ENCODE measurements around the gene EYA2.

Gene EYA2

GRCh38 chr20:47222468-47223119 is 328.0 kb downstream of the EYA2 start:
- Histone ChIP-seq H3K27me3 (ENCODE audit: control insufficient read depth in 2 of 2, insufficient read depth in 2 of 2, low read length in 2 of 2) (no peaks in the 10 kb centered on the region), H3K4me3 (ENCODE audit: low read length in 2 of 2) (no peak overlapping the region), H3K36me3 (ENCODE audit: control insufficient read depth in 2 of 2, insufficient read depth in 2 of 2, low read length in 2 of 2) (peaks cover 38 to 74% of the 10 kb centered on the region in 2 donors), H3K27ac (ENCODE audit: low read depth in 2 of 2, low read length in 2 of 2) (no peak overlapping the region), H3K4me1 (ENCODE audit: control insufficient read depth in 2 of 2, insufficient read depth in 2 of 2, low read length in 2 of 2) (no peaks in the 10 kb centered on the region), H3K9ac (ENCODE audit: low read depth in 1 of 2, low read length in 2 of 2) (no peak overlapping the region), H3K9me3 (ENCODE audit: control insufficient read depth in 2 of 2, low read length in 2 of 2) (no peaks in the 10 kb centered on the region)

GRCh38 chr20:47223896-47224295 is 329.3 kb downstream of the EYA2 start:
- Histone ChIP-seq H3K4me1 (ENCODE audit: control insufficient read depth in 2 of 2, insufficient read depth in 2 of 2, low read length in 2 of 2) (no peaks in the 10 kb centered on the region), H3K27me3 (ENCODE audit: control insufficient read depth in 2 of 2, insufficient read depth in 2 of 2, low read length in 2 of 2) (no peaks in the 10 kb centered on the region), H3K9me3 (ENCODE audit: control insufficient read depth in 2 of 2, low read length in 2 of 2) (no peaks in the 10 kb centered on the region), H3K4me3 (ENCODE audit: low read length in 2 of 2) (no peak overlapping the region), H3K9ac (ENCODE audit: low read depth in 1 of 2, low read length in 2 of 2) (no peak overlapping the region), H3K27ac (ENCODE audit: low read depth in 2 of 2, low read length in 2 of 2) (no peak overlapping the region), H3K36me3 (ENCODE audit: control insufficient read depth in 2 of 2, insufficient read depth in 2 of 2, low read length in 2 of 2) (peaks cover 42 to 74% of the 10 kb centered on the region in 2 donors)

DNA sequence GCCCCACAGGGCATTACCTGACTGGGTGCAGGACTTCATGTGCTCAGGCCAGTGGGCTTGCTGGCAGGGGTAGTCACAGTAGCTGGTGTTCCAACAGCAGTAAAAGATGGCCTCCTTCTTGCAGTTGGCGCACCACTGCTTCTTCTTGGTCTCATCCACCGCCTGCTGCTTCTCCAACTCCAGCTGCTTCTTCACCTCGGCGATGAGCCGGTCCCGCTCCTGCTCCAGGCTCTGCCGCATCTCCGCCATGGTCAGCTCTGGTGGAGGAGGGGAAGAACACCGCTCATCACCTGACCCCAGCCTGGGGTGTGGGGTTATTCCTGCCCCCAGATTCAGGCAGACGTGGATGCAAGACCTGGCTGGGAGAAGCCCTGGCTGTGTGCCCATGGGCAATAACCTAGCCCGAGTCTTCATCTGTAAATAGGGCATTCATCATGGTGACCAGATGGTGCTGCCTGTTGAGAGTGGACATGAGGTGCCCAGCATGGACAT is 329.7 kb downstream of the EYA2 start:
- H3K4me3 ChIP-seq (ENCODE audit: low read length in 2 of 2), result no peak overlapping the region

GRCh38 chr20:47224857-47225256 is 330.2 kb downstream of the EYA2 start:
- Histone ChIP-seq H3K27me3 (ENCODE audit: control insufficient read depth in 2 of 2, insufficient read depth in 2 of 2, low read length in 2 of 2) (no peaks in the 10 kb centered on the region), H3K9me3 (ENCODE audit: control insufficient read depth in 2 of 2, low read length in 2 of 2) (no peaks in the 10 kb centered on the region), H3K4me1 (ENCODE audit: control insufficient read depth in 2 of 2, insufficient read depth in 2 of 2, low read length in 2 of 2) (no peaks in the 10 kb centered on the region), H3K9ac (ENCODE audit: low read depth in 1 of 2, low read length in 2 of 2) (no peak overlapping the region), H3K27ac (ENCODE audit: low read depth in 2 of 2, low read length in 2 of 2) (no peak overlapping the region), H3K36me3 (ENCODE audit: control insufficient read depth in 2 of 2, insufficient read depth in 2 of 2, low read length in 2 of 2) (peaks cover 45 to 79% of the 10 kb centered on the region in 2 donors), H3K4me3 (ENCODE audit: low read length in 2 of 2) (no peak overlapping the region)

More for the DNA sequence above, 329.7 kb downstream of the EYA2 start:
- Histone ChIP-seq H3K27ac (ENCODE audit: low read depth in 2 of 2, low read length in 2 of 2) (no peak overlapping the region), H3K4me1 (ENCODE audit: control insufficient read depth in 2 of 2, insufficient read depth in 2 of 2, low read length in 2 of 2) (no peaks in the 10 kb centered on the region), H3K27me3 (ENCODE audit: control insufficient read depth in 2 of 2, insufficient read depth in 2 of 2, low read length in 2 of 2) (no peaks in the 10 kb centered on the region), H3K9ac (ENCODE audit: low read depth in 1 of 2, low read length in 2 of 2) (no peak overlapping the region), H3K36me3 (ENCODE audit: control insufficient read depth in 2 of 2, insufficient read depth in 2 of 2, low read length in 2 of 2) (peaks cover 46 to 78% of the 10 kb centered on the region in 2 donors), H3K9me3 (ENCODE audit: control insufficient read depth in 2 of 2, low read length in 2 of 2) (no peaks in the 10 kb centered on the region)

DNA sequence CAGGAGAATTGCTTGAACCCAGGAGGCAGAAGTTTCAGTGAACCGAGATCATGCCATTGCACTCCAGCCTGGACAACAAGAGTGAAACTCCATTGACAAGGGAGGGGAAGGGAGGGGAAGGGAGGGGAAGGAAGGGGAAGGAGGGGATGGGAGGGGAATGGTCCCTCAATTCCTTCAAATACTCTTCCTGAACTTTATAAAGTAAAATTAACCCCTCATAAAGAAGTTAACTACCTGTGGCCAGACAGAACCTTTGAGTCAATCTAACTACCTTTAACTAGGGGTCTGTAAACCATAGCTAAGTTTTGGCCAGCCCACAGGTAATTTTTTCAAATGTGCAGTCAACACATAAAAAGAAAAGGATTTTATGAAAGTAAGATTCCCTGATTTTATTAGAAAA is 330.8 kb downstream of the EYA2 start:
- no peaks in the 10 kb centered on the region for H3K27me3 ChIP-seq (ENCODE audit: control insufficient read depth in 2 of 2, insufficient read depth in 2 of 2, low read length in 2 of 2)
- H3K4me3 ChIP-seq (ENCODE audit: low read length in 2 of 2), result no peak overlapping the region
- H3K4me1 ChIP-seq (ENCODE audit: control insufficient read depth in 2 of 2, insufficient read depth in 2 of 2, low read length in 2 of 2), result no peaks in the 10 kb centered on the region
- H3K9me3 ChIP-seq (ENCODE audit: control insufficient read depth in 2 of 2, low read length in 2 of 2), result no peaks in the 10 kb centered on the region
- H3K27ac ChIP-seq (ENCODE audit: low read depth in 2 of 2, low read length in 2 of 2), result no peak overlapping the region
- H3K9ac ChIP-seq (ENCODE audit: low read depth in 1 of 2, low read length in 2 of 2), result no peak overlapping the region
- peaks cover 45 to 78% of the 10 kb centered on the region in 2 donors for H3K36me3 ChIP-seq (ENCODE audit: control insufficient read depth in 2 of 2, insufficient read depth in 2 of 2, low read length in 2 of 2)

- H3K4me1 ChIP-seq (ENCODE audit: control insufficient read depth in 2 of 2, insufficient read depth in 2 of 2, low read length in 2 of 2), result no peaks in the 10 kb centered on the region
- H3K4me3 ChIP-seq (ENCODE audit: low read length in 2 of 2), result no peak overlapping the region
- no peak overlapping the region for H3K27ac ChIP-seq (ENCODE audit: low read depth in 2 of 2, low read length in 2 of 2)
- no peaks in the 10 kb centered on the region for H3K9me3 ChIP-seq (ENCODE audit: control insufficient read depth in 2 of 2, low read length in 2 of 2)
- H3K9ac ChIP-seq (ENCODE audit: low read depth in 1 of 2, low read length in 2 of 2), result no peak overlapping the region
- H3K36me3 ChIP-seq (ENCODE audit: control insufficient read depth in 2 of 2, insufficient read depth in 2 of 2, low read length in 2 of 2), result peaks cover 43 to 75% of the 10 kb centered on the region in 2 donors
- no peaks in the 10 kb centered on the region for H3K27me3 ChIP-seq (ENCODE audit: control insufficient read depth in 2 of 2, insufficient read depth in 2 of 2, low read length in 2 of 2)
Measured at GRCh38 chr20:47227119-47227518, 332.5 kb downstream of the EYA2 start.

DNA sequence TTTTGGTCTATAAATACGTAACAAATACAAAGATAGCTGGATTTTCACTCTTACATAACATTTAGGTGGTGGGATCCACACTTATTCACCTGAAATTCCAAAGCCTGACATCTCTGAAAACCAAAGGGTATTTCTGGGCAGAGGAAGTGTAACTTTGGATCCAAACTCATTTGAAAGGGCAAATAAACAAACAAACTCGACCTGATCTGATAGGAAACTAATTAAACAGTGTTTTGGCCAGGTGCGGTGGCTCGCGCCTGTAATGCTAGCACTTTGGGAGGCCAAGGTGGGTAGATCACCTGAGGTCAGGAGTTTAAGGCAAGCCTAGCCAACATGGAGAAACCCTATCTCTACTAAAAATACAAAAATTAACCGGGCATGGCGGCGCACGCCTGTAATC is 332.9 kb downstream of the EYA2 start:
- H3K27me3 ChIP-seq (ENCODE audit: control insufficient read depth in 2 of 2, insufficient read depth in 2 of 2, low read length in 2 of 2), result no peaks in the 10 kb centered on the region
- H3K36me3 ChIP-seq (ENCODE audit: control insufficient read depth in 2 of 2, insufficient read depth in 2 of 2, low read length in 2 of 2), result peaks cover 42 to 74% of the 10 kb centered on the region in 2 donors

GRCh38 chr20:47228654-47229053 is 334.0 kb downstream of the EYA2 start:
- H3K4me3 ChIP-seq (ENCODE audit: low read length in 2 of 2), result no peak overlapping the region
- no peak overlapping the region for H3K9ac ChIP-seq (ENCODE audit: low read depth in 1 of 2, low read length in 2 of 2)
- no peaks in the 10 kb centered on the region for H3K4me1 ChIP-seq (ENCODE audit: control insufficient read depth in 2 of 2, insufficient read depth in 2 of 2, low read length in 2 of 2)
- peaks cover 43 to 70% of the 10 kb centered on the region in 2 donors for H3K36me3 ChIP-seq (ENCODE audit: control insufficient read depth in 2 of 2, insufficient read depth in 2 of 2, low read length in 2 of 2)
- no peaks in the 10 kb centered on the region for H3K27me3 ChIP-seq (ENCODE audit: control insufficient read depth in 2 of 2, insufficient read depth in 2 of 2, low read length in 2 of 2)
- H3K9me3 ChIP-seq (ENCODE audit: control insufficient read depth in 2 of 2, low read length in 2 of 2), result no peaks in the 10 kb centered on the region
- H3K27ac ChIP-seq (ENCODE audit: low read depth in 2 of 2, low read length in 2 of 2), result no peak overlapping the region

More for the DNA sequence above, 332.9 kb downstream of the EYA2 start:
- Histone ChIP-seq H3K9me3 (ENCODE audit: control insufficient read depth in 2 of 2, low read length in 2 of 2) (no peaks in the 10 kb centered on the region), H3K4me1 (ENCODE audit: control insufficient read depth in 2 of 2, insufficient read depth in 2 of 2, low read length in 2 of 2) (no peaks in the 10 kb centered on the region), H3K9ac (ENCODE audit: low read depth in 1 of 2, low read length in 2 of 2) (no peak overlapping the region), H3K4me3 (ENCODE audit: low read length in 2 of 2) (no peak overlapping the region), H3K27ac (ENCODE audit: low read depth in 2 of 2, low read length in 2 of 2) (no peak overlapping the region)

DNA sequence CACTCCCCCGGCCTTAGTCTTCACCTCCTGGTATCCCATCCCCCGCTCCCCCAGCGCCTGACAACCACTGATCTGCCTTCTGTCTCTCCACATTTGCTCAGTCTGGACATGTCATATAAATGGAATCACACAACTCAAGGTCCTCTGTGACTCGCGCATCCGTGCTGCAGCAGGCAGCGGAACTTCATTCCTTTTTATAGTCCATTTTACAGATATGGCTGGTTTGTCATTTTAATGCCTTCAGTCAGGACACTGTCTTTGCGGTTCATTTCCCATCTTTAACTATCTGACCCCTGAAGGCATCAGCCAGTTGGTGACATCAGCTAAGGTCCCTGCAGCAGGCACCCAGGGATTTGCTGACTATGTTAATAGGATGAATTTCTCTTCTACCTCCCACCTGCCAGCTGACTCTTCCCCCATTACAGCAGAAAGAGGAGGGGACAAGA is 336.2 kb downstream of the EYA2 start:
- Histone ChIP-seq H3K27ac (ENCODE audit: low read depth in 2 of 2, low read length in 2 of 2) (no peak overlapping the region), H3K27me3 (ENCODE audit: control insufficient read depth in 2 of 2, insufficient read depth in 2 of 2, low read length in 2 of 2) (no peaks in the 10 kb centered on the region), H3K9me3 (ENCODE audit: control insufficient read depth in 2 of 2, low read length in 2 of 2) (no peaks in the 10 kb centered on the region), H3K9ac (ENCODE audit: low read depth in 1 of 2, low read length in 2 of 2) (no peak overlapping the region), H3K36me3 (ENCODE audit: control insufficient read depth in 2 of 2, insufficient read depth in 2 of 2, low read length in 2 of 2) (peaks cover 48 to 70% of the 10 kb centered on the region in 2 donors), H3K4me3 (ENCODE audit: low read length in 2 of 2) (no peak overlapping the region), H3K4me1 (ENCODE audit: control insufficient read depth in 2 of 2, insufficient read depth in 2 of 2, low read length in 2 of 2) (no peaks in the 10 kb centered on the region)

DNA sequence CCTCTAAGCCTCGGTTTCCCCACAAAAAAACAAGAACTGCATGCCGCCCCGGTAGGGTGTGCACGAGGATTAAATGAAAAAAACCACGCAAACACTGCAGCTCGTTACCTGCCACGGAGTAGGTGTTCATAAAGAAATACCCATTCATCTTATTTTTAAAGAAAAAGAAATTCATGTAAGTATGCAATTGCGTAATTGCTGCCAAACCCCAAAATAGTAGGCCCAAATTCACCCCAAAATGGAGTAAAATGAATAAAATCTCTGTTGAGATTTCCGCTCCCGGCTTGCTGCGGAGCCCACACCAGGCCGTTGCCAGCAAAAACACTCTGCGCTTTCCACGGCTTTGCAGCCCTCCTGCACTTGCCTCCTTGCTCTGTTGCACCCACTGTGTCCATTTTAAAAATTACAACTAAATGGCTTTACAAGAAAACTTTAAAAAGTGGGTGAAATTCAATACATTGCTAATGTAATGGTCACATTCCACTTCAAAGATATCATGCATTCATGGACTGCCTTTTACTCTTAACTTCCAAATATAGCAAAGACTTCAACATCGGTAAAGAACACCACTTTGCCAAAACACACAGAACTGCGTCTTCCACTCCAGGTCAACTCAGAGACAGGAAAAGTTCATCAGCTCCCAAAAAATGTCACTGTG is 336.9 kb downstream of the EYA2 start:
- Histone ChIP-seq H3K4me3 (ENCODE audit: low read length in 2 of 2) (no peak overlapping the region), H3K9ac (ENCODE audit: low read depth in 1 of 2, low read length in 2 of 2) (no peak overlapping the region), H3K27ac (ENCODE audit: low read depth in 2 of 2, low read length in 2 of 2) (no peak overlapping the region), H3K36me3 (ENCODE audit: control insufficient read depth in 2 of 2, insufficient read depth in 2 of 2, low read length in 2 of 2) (peaks cover 48 to 71% of the 10 kb centered on the region in 2 donors), H3K27me3 (ENCODE audit: control insufficient read depth in 2 of 2, insufficient read depth in 2 of 2, low read length in 2 of 2) (no peaks in the 10 kb centered on the region), H3K4me1 (ENCODE audit: control insufficient read depth in 2 of 2, insufficient read depth in 2 of 2, low read length in 2 of 2) (no peaks in the 10 kb centered on the region), H3K9me3 (ENCODE audit: control insufficient read depth in 2 of 2, low read length in 2 of 2) (no peaks in the 10 kb centered on the region)

Data from mucosa of rectum (tissue), 2 donors.